ENCODE measurements around the gene HMCN2.
A peak's percentile ranks its signal among the peaks of the same experiment; 100 is the strongest.

Gene HMCN2

DNA sequence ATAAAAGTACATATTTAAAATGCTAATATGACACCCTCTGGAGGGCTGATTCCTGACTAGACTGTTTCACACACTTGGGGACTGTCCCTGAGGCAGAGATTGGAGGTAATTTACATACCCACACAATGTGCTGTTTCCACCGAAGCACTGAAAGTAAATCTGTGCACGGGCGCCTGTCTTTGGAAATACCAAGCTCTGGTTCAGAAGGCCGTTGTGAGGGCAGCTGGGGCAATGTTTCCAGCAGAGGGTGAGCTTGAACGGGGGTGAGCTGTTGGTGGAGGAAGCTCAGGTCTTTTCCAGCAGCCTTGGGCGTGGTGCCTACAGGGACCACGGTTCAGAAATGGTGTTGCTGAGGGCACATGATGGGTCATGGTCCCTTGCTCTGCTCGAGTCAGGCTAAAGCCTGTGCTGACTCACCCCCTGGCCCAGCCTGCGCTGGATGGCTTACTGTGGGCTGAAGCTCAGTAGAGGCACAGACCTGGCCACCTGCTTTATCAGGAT, 25.8 kb upstream of the HMCN2 start:
- no peak overlapping the region for H3K4me3 ChIP-seq (replicated peaks; ENCODE audit: low read depth, low read length)
- no peak for DNase-seq (ENCODE audit: low read depth)
- TF ChIP-seq, protein P1, sequence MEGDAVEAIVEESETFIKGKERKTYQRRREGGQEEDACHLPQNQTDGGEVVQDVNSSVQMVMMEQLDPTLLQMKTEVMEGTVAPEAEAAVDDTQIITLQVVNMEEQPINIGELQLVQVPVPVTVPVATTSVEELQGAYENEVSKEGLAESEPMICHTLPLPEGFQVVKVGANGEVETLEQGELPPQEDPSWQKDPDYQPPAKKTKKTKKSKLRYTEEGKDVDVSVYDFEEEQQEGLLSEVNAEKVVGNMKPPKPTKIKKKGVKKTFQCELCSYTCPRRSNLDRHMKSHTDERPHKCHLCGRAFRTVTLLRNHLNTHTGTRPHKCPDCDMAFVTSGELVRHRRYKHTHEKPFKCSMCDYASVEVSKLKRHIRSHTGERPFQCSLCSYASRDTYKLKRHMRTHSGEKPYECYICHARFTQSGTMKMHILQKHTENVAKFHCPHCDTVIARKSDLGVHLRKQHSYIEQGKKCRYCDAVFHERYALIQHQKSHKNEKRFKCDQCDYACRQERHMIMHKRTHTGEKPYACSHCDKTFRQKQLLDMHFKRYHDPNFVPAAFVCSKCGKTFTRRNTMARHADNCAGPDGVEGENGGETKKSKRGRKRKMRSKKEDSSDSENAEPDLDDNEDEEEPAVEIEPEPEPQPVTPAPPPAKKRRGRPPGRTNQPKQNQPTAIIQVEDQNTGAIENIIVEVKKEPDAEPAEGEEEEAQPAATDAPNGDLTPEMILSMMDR (IDR thresholded peaks at IDR 0.05; ENCODE audit: low read length, missing control alignments) = no peak

DNA sequence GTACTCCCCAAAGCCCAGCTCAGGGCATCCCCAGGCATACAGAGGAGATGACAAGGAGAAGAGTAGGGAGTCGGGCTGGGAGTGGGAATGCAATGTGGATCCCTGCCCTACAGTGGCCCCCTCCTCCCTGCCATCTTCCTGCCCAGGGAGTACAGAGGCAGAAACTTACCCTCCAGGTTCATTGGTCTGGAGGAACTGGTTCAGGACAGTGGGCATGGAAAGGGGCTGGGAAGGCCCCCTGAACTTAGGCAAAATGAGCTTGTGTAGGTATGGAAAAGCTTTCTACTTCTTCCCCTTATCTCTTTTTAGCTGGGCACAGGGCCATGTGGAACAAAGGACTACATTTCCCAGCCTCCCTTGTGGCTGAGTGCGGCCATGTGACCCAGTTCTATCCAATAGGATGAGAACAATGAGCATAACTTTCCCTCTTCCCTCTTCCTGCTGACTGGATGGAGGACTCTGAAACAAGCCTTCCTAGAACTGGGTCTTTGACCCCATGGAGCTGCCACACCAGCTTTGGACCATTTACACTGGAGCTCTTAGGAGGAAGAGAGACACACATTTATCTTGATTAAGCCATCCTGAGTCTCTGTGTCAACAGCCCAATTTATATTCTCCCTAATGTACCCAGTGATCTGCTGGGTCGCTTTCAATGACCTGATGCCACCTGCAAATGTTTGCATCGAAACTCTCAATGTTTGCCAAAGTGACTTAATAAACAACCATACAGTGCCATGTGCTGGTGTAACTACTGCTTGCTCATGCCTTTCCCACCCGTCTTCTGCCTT, 25.0 kb upstream of the HMCN2 start:
- DNase-seq (ENCODE audit: low read depth) = peak; percentile 77
- H3K4me3 ChIP-seq (replicated peaks; ENCODE audit: low read depth, low read length) = no peak overlapping the region
- TF ChIP-seq, protein P1 (IDR thresholded peaks at IDR 0.05; ENCODE audit: low read length, missing control alignments) = no peak

DNA sequence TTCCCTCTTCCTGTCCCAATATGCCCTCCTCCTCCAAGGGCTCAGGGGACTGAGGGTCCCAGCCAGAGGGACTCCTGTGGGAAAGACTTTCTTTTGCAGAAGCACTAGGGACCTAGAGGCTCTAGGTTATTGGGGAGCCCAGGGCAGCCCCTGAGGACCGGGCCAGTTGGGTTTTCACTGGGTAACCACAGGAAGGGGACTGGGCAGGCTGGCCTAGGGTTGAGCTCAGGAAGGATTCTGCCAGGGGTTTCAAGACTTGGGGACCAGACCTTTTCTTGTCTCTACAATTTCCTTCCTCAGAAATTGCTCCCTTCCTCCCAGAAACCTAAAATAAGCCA, 24.4 kb upstream of the HMCN2 start:
- TF ChIP-seq, protein P1 (IDR thresholded peaks at IDR 0.05; ENCODE audit: low read length, missing control alignments) = no peak
- DNase-seq (ENCODE audit: low read depth) = no peak

DNA sequence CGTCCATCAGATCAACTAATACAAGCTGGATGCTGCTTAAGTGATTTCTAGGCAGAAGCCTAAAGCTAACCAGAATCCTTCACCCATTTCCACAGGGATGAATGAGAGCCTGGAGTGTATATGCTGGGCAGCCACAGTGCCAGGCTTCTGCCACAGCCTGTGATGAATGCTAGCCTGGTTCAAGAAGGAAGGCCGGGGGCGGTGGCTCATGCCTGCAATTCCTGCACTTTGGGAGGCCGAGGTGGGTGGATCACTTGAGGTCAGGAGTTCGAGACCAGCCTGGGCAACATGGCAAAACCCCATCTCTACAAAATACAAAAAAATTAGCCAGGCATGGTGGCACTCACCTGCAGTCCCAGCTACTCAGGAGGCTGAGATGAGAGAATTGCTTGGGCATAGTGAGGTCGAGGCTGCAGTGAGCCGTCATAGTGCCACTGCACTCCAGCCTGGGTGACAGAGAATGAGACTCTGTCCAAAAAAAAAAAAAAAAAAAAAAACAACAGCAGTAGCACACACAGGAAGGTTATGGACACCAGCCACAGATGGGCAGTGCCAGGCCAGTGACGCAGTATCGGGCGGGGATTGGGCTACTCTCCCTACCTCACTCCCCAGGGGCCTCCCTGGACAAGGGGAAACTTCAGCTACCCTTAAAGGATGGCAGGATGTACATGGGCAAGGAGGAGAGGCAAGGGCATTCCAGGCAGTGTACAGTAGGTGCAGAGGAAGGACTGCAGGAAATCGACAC, 23.1 kb upstream of the HMCN2 start:
- no peak overlapping the region for H3K4me3 ChIP-seq (replicated peaks; ENCODE audit: low read depth, low read length)
- TF ChIP-seq, protein P1 (IDR thresholded peaks at IDR 0.05; ENCODE audit: low read length, missing control alignments) = no peak
- no peak for DNase-seq (ENCODE audit: low read depth)

More for the DNA sequence above, 24.4 kb upstream of the HMCN2 start:
- no peak overlapping the region for H3K4me3 ChIP-seq (replicated peaks; ENCODE audit: low read depth, low read length)

DNA sequence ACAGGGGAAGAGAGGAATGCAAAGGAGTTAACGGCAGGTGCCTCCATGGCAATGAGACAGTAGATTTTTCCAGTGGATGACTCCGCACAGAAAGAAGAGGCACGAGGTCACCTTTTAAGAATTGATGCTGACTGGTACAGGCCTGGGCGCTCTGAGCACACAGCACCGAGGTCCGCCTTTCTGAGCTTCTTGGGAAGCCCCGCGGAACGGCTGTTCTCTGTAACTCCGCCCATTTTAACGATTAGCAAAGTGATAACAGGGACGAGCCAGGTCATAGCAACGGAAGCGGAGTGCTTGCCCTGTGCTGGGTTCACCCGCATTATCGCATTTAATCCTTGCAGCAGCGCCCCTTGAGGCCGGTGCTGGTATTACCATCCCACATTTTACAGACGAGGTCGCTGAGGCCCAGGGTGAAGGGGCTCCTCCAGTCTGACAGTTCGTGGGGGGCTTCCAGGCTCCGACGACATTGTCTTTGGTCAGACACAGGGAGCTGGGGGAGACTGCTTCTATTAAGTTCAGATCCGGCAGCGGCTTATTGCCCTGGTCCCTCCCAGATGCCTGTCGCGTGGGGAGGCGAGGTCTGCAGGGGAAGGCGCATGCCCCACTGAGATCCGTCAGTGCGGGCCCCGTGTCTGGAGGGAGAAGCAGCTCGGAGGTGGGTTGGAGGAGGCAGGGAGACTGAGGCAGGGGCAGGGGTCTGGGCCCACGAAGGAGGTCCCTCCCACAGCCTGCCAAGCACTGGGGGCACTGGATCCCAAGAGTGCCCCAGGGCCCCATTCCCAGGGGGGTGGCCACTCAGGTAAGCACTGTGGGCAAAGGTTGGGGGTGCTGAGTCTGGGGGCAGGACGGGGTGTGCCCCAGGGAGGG, 22.3 kb upstream of the HMCN2 start:
- TF ChIP-seq, protein P1 (IDR thresholded peaks at IDR 0.05; ENCODE audit: low read length, missing control alignments) = peak; percentile 77
- H3K4me3 ChIP-seq (replicated peaks; ENCODE audit: low read depth, low read length) = no peak overlapping the region

DNA sequence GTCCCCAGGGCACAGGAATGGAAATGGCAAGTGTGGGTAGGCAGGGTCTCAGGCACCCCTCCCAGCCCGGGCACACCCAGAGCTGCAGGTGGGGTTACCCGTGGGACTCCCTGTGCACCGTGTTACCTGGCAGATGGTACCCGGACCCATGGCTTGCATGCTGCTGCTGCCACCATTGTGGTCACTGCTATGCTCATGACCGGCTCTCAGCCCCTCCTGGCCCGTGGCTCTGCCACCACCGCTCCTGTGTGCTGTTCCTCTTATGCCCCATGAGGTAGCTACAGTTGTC, 21.7 kb upstream of the HMCN2 start:
- TF ChIP-seq, protein P1 (IDR thresholded peaks at IDR 0.05; ENCODE audit: low read length, missing control alignments) = no peak
- DNase-seq (ENCODE audit: low read depth) = no peak
- H3K4me3 ChIP-seq (replicated peaks; ENCODE audit: low read depth, low read length) = no peak overlapping the region

More for the DNA sequence above, 22.3 kb upstream of the HMCN2 start:
- DNase-seq (ENCODE audit: low read depth) = peak; percentile 39

All from fibroblast of pulmonary artery (primary cell).